ENCODE data around the gene LCNL1.

DNA sequence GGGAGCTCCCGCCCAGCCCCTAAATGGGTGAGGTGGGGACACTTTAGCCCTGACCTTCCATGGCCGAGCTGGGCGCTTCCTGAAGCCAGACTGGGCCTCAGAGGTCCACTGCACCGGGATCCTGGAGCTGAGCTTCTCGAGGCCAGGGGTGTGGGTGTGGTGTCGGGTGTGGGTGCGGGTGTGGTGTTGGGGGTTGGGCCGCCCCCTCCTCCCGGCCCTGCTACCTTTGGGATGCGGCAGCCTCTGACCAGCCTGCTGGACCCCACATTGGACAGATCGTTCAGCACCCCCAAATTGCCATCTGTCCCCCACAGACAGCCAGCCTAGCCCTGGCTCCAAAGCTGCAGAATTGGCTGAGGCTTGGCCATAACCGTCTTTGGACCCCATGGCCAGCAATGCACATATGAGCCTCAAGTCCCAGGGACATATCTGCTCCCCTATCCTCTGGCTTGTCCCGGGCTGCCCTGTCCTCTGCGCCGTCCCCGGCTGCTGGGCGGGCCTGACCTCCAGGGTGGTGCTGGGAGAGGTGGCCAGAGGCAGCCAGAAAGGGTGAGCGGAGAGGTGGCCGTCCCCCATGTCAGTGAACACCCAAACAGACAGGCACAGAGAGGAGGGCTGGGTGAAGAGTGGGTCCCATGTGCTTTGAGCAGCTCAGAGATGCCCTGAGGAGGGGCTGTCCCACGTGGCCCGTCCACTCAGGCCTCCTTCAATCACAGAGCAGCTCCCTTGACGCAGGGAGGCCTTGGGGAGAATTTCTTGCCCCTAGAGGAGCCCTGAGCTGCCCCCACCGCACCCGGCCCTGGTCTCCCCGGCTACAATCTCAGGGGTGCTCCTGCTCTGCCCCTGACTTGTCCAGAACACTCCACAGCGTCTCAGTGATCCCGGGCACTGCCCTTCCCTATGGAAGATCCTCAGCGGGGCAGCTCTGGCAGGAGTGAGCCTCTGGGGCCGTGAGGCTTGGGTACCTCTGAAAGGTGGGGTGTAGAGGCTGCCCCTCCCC, 8.9 kb upstream of the LCNL1 start:
- TF ChIP-seq EZH2 (IDR thresholded peaks at IDR 0.05) (no peak), POLR2AphosphoS5 (IDR thresholded peaks at IDR 0.05; ENCODE audit: borderline replicate concordance, low read depth, low read length) (no peak), FOXP2 (optimal IDR thresholded peaks at IDR 0.05; ENCODE audit: control extremely low read depth, extremely low read length, insufficient read depth) (no peak)
